CD4-positive, alpha-beta T cell (primary cell): Measurements from ENCODE around the gene ZNF823. TPM values are rescaled to one million over a fixed set of nuclear protein-coding genes. Genes with fewer than 3 reads are reported as not detected.
A peak's percentile ranks its signal among the peaks of the same experiment; 100 is the strongest.
"Not testable (repeated sequence)": the region's sequence is repeated elsewhere in the genome, so short reads cannot be mapped to it uniquely, and the experiment has no call there.

ENCODE experiments used
- ATAC-seq: fragments of 200-7000 bp; cut with Tn5 transposase; one replicate; pipeline ENCODE4 v1.10.0; 2022; ENCODE audit warnings: mild to moderate bottlenecking; ENCODE audit not compliant: poor library complexity
- CTCF ChIA-PET: fragments of 350-600 bp; sonication (Branson Sonifier 250); formaldehyde crosslinking; loops from one replicate; lab custom pipeline; 2021; ENCODE audit warnings: antibody characterized with exemption, inconsistent platforms; lab: Charles Lee
- POLR2A ChIA-PET: fragments of 350-600 bp; sonication (Branson Sonifier 250); formaldehyde crosslinking; loops from one replicate; lab custom pipeline; 2021; ENCODE audit warnings: antibody characterized with exemption, inconsistent platforms; lab: Charles Lee
- DNase-seq, 14 experiments: peaks; one replicate each; pipeline ENCODE4 v3.0.0-alpha.2; 2013 to 2020; ENCODE audit warnings: mixed read lengths in 2 of 14
- H3K27ac ChIP-seq, 2 donors: one replicate each; pipeline versions ENCODE4 v1.5.1 to v1.7.0; 2013; ENCODE audit warnings: low read length in 2 of 2, low read depth in 1 of 2, mild to moderate bottlenecking in 1 of 2
- H3K27me3 ChIP-seq, 2 experiments: 1 replicate in 1 of 2; 2 replicates in 1 of 2; pipeline versions ENCODE4 v1.6.1 to v1.7.0; 2013; ENCODE audit warnings: low read length in 2 of 2, control low read depth in 1 of 2, mild to moderate bottlenecking in 1 of 2, moderate library complexity in 1 of 2; ENCODE audit not compliant: insufficient read depth in 2 of 2, control insufficient read depth in 1 of 2
- H3K36me3 ChIP-seq: one replicate; pipeline ENCODE4 v1.6.1; 2013; ENCODE audit warnings: low read length, control low read depth; ENCODE audit not compliant: insufficient read depth
- H3K4me1 ChIP-seq: one replicate; pipeline ENCODE4 v1.6.1; 2013; ENCODE audit warnings: low read length, control low read depth; ENCODE audit not compliant: insufficient read depth
- H3K4me3 ChIP-seq: one replicate; pipeline ENCODE4 v1.5.1; 2013; ENCODE audit warnings: mild to moderate bottlenecking, low read length, moderate library complexity
- H3K9me3 ChIP-seq, 2 experiments: 1 replicate in 1 of 2; 2 replicates in 1 of 2; pipeline versions ENCODE4 v1.6.1 to v1.7.0; 2013; ENCODE audit warnings: low read length in 2 of 2, mild to moderate bottlenecking in 2 of 2, control low read depth in 1 of 2, moderate library complexity in 1 of 2; ENCODE audit not compliant: control insufficient read depth in 1 of 2, insufficient read depth in 1 of 2
- H3K27ac Mint-ChIP-seq: one replicate; pipeline ENCODE4 v1.8.0; 2020; ENCODE audit warnings: mixed read lengths
- H3K27me3 Mint-ChIP-seq: one replicate; pipeline ENCODE4 v1.8.0; 2021; ENCODE audit warnings: mixed read lengths
- H3K36me3 Mint-ChIP-seq: one replicate; pipeline ENCODE4 v1.8.0; 2021; ENCODE audit warnings: low read depth, mixed read lengths
- H3K4me1 Mint-ChIP-seq: one replicate; pipeline ENCODE4 v1.8.0; 2021; ENCODE audit warnings: low read depth, mixed read lengths
- H3K4me3 Mint-ChIP-seq: one replicate; pipeline ENCODE4 v1.8.0; 2020; ENCODE audit warnings: mild to moderate bottlenecking, mixed read lengths
- H3K9me3 Mint-ChIP-seq: one replicate; pipeline ENCODE4 v1.8.0; 2020; ENCODE audit warnings: mixed read lengths
- intact Hi-C, 2 experiments: fragments of 100-400 bp; cut with DNase I in 1 of 2; cut with micrococcal nuclease in 1 of 2; formaldehyde crosslinking; loops; one replicate each; pipeline versions ENCODE4 v1.15.1 to v1.9.0; 2023 to 2025; cut with DNase I, micrococcal nuclease
- total RNA-seq, 174 experiments: library from RNA in 2 of 174; stranded (reverse) in 2 of 174; gene quantifications; one replicate each; pipeline ENCODE4 v1.2.3 and lab custom pipeline; 2021 to 2026
- TF ChIP-seq, protein P1 (sequence below): fragments of 200-600 bp; IDR thresholded peaks from one replicate; pipeline ENCODE4 v1.8.0; 2022; ENCODE audit warnings: antibody characterized with exemption, mild to moderate bottlenecking

ZNF823 gene
- total RNA-seq, 2 experiments from 2014 or later, result 1.7 to 2.2 TPM

DNA sequence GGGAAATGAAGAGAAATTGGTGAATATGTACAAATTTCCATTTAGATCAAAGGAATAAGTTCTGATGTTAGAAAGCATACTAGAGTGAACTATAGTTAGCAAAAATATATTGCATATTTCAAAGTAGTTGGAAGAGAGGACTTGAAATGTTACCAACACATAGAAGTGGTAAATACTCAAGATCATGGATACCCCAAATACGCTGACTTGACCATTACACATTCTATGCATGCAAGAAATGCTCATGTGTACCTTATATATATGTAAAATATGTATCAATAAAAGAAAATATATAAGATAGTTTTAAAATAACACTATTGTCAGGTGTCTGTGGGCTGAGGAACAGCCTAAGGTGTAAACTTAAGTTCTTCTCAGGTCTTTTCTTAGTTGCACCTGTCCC is 45.0 kb upstream of the ZNF823 start:
- Histone ChIP-seq H3K36me3 (peaks cover 28% of the 10 kb centered on the region), H3K27me3 (no peaks in the 10 kb centered on the region), H3K27ac (no peak overlapping the region), H3K4me3 (no peak overlapping the region), H3K9me3 (peaks cover 44 to 90% of the 10 kb centered on the region in 2 experiments), H3K4me1 (no peaks in the 10 kb centered on the region)
- ATAC-seq, result no peak
- H3K27ac Mint-ChIP-seq, result no peak overlapping the region
- H3K27me3 Mint-ChIP-seq, result no peaks in the 10 kb centered on the region
- TF ChIP-seq, protein P1, sequence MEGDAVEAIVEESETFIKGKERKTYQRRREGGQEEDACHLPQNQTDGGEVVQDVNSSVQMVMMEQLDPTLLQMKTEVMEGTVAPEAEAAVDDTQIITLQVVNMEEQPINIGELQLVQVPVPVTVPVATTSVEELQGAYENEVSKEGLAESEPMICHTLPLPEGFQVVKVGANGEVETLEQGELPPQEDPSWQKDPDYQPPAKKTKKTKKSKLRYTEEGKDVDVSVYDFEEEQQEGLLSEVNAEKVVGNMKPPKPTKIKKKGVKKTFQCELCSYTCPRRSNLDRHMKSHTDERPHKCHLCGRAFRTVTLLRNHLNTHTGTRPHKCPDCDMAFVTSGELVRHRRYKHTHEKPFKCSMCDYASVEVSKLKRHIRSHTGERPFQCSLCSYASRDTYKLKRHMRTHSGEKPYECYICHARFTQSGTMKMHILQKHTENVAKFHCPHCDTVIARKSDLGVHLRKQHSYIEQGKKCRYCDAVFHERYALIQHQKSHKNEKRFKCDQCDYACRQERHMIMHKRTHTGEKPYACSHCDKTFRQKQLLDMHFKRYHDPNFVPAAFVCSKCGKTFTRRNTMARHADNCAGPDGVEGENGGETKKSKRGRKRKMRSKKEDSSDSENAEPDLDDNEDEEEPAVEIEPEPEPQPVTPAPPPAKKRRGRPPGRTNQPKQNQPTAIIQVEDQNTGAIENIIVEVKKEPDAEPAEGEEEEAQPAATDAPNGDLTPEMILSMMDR, result no peak
- no peaks in the 10 kb centered on the region for H3K4me1 Mint-ChIP-seq
- no peak for DNase-seq
- ChIA-PET CTCF (no interaction called here), POLR2A (no interaction called here)
- H3K9me3 Mint-ChIP-seq, result peaks cover 19% of the 10 kb centered on the region
- no peak overlapping the region for H3K4me3 Mint-ChIP-seq
- H3K36me3 Mint-ChIP-seq, result peaks cover 75% of the 10 kb centered on the region
- intact Hi-C loops, result no loop called here

DNA sequence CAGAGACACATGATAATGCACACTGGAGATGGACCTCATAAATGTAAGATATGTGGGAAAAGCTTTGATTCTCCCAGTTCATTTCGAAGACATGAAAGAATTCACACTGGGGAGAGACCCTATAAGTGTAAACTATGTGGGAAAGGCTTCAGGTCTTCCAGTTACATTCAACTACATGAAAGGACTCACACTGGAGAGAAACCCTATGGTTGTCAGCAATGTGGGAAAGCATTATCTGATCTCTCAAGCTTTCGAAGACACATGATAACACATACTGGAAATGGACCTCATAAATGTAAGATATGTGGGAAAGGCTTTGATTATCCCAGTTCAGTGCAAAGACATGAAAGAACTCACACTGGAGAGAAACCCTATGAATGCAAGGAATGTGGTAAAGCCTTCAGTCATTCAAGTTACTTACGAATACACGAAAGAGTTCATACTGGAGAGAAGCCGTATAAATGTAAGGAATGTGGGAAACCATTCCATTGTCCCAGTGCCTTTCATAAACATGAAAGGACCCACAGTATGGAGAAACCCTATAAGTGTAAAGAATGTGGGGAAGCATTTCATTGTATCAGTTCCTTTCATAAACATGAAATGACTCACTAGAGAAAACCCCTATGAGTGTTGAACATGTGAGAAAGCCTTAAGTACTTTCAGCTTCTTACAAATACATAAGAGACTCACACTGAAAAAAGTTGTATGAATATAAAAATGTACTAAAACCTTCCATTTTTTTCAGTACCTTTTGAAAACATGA is 42.7 kb upstream of the ZNF823 start:
- peaks cover 89% of the 10 kb centered on the region for H3K36me3 Mint-ChIP-seq
- Histone ChIP-seq H3K36me3 (peaks cover 46% of the 10 kb centered on the region), H3K4me3 (no peak overlapping the region), H3K27me3 (no peaks in the 10 kb centered on the region), H3K9me3 (peaks cover 42 to 89% of the 10 kb centered on the region in 2 experiments), H3K27ac (no peak overlapping the region), H3K4me1 (no peaks in the 10 kb centered on the region)
- no peaks in the 10 kb centered on the region for H3K27me3 Mint-ChIP-seq
- DNase-seq (no peak), ATAC-seq (no peak)
- intact Hi-C loops, result no loop called here
- H3K27ac Mint-ChIP-seq, result no peak overlapping the region
- ChIA-PET POLR2A (no interaction called here), CTCF (no interaction called here)
- H3K9me3 Mint-ChIP-seq, result peaks cover 22% of the 10 kb centered on the region
- H3K4me3 Mint-ChIP-seq, result no peak overlapping the region
- TF ChIP-seq, protein P1, result no peak
- H3K4me1 Mint-ChIP-seq, result no peaks in the 10 kb centered on the region

- ChIA-PET CTCF (no interaction called here), POLR2A (no interaction called here)
- peaks cover 36 to 98% of the 10 kb centered on the region in 2 experiments for H3K9me3 ChIP-seq
- no peaks in the 10 kb centered on the region for H3K4me1 ChIP-seq
- DNase-seq, result no peak
- TF ChIP-seq, protein P1, result no peak
- H3K27me3 ChIP-seq, result no peaks in the 10 kb centered on the region
- no peak overlapping the region for H3K4me3 ChIP-seq
- H3K27ac ChIP-seq, result no peak overlapping the region
- no peak for ATAC-seq
- H3K27ac Mint-ChIP-seq, result no peak overlapping the region
- peaks cover 22% of the 10 kb centered on the region for H3K9me3 Mint-ChIP-seq
- H3K4me3 Mint-ChIP-seq, result no peak overlapping the region
- peaks cover 46% of the 10 kb centered on the region for H3K36me3 ChIP-seq
- H3K36me3 Mint-ChIP-seq, result peaks cover 94% of the 10 kb centered on the region
- intact Hi-C loops, result no loop called here
- no peaks in the 10 kb centered on the region for H3K4me1 Mint-ChIP-seq
- H3K27me3 Mint-ChIP-seq, result no peaks in the 10 kb centered on the region
Observed at GRCh38 chr19:11780431-11781020, 41.8 kb upstream of the ZNF823 start.

- H3K4me3 ChIP-seq, CTCF ChIA-PET, H3K4me3 Mint-ChIP-seq, H3K4me1 Mint-ChIP-seq, POLR2A ChIA-PET, H3K27ac Mint-ChIP-seq, H3K27me3 Mint-ChIP-seq, ATAC-seq, H3K4me1 ChIP-seq, DNase-seq, H3K27ac ChIP-seq, intact Hi-C loops, H3K27me3 ChIP-seq: not testable (repeated sequence)
- Histone ChIP-seq H3K9me3 (peaks cover 43 to 93% of the 10 kb centered on the region in 2 experiments), H3K36me3 (peaks cover 45% of the 10 kb centered on the region)
- H3K9me3 Mint-ChIP-seq, result peaks cover 25% of the 10 kb centered on the region
- peaks cover 97% of the 10 kb centered on the region for H3K36me3 Mint-ChIP-seq
Observed at GRCh38 chr19:11776669-11777068, 37.9 kb upstream of the ZNF823 start.

GRCh38 chr19:11771520-11771919 is 32.8 kb upstream of the ZNF823 start:
- POLR2A ChIA-PET, CTCF ChIA-PET, H3K27ac Mint-ChIP-seq, H3K4me3 ChIP-seq, H3K36me3 ChIP-seq, intact Hi-C loops, H3K27me3 Mint-ChIP-seq, H3K4me3 Mint-ChIP-seq, H3K27me3 ChIP-seq, H3K27ac ChIP-seq, ATAC-seq: not testable (repeated sequence)
- H3K9me3 ChIP-seq, result peaks cover 40 to 51% of the 10 kb centered on the region in 2 experiments
- peak in 1 of 14 experiments; percentile 9 for DNase-seq
- Mint-ChIP-seq H3K9me3 (peaks cover 26% of the 10 kb centered on the region), H3K4me1 (peaks cover 22% of the 10 kb centered on the region), H3K36me3 (peaks cover 93% of the 10 kb centered on the region)
- H3K4me1 ChIP-seq, result peaks cover 18% of the 10 kb centered on the region
